IPS-NIHi7 (cell line): Measurements from ENCODE around the gene PHF23.

Experiments
- DNase-seq: peaks from one replicate; pipeline ENCODE4 v3.0.0; 2012; ENCODE audit warnings: mixed read lengths; ENCODE audit errors: extremely low spot score

PHF23 gene

DNA sequence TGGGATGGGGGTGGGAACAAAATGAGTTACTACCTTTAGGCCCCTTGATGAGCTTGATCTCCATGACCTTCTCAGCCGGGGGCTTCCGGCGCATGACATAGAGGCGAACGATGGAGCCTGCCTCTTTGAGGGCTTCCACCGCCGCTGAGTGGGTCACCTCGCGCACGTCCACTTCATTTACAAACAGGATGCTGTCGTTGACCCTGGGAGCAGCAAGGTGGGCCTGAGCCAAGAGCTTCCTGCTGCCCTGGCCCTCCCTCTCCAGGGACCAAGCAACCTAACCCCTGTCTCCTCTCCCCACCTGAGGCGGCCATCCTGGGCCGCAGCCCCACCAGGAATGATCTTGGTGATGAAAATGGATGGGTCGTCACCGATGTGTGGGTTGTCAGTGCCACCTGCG lies 35.9 kb downstream of the PHF23 start:
- DNase-seq: no peak

DNA sequence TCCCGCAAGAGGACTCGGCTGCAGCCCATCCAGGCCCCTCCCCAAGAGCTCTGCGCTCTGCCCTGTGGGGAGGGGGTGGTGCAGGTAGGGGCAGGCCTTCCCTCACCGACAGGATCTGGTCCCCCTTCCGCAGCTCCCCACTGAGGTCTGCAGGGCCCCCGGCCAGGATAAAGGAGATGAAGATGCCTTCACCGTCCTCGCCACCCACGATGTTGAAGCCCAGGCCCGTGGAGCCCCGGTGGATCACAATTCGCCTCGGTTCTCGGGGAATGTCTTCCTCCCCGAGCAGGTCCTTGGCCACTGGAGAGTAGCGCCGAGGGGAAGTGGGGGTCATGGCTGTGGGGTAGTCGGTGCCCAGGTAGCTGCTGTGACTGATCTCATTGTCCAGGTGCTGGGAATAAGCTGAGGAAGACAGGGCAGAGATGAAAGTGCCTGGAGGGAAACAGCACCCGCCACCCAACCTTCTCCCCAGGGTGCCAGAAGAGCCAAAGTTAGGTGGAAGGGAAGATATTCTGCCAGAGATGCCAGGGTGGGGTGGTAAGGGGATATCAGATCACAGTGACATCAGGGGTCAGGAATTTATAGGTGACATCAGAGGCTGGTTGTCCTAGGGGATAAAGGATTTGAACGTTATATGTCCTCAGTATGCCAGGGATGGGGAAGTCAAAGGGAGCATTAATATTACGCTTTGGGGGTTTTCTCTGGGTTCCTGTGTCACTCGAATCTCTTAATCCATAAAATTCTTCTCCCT lies 42.4 kb downstream of the PHF23 start:
- no peak for DNase-seq

DNA sequence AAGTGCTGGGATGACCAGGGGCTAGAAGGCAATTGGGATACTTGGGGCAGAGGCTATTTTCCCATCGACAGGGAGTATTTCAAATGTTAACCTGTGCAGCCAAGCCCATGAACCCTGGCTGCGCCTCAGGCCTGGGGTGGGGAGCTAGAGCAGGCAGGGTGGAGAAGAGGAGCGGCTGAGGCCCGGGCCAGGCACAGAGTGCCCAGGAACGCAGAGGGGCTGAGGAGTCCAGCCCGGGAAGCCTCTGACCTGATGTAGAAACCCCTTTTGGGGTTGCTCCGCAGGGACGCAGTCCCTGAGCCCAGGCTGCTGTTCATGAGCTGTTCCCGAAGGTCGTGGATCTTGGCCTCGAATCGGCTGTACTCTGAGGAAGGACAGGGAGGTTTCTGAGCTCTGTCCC lies 43.3 kb downstream of the PHF23 start:
- DNase-seq: no peak

DNA sequence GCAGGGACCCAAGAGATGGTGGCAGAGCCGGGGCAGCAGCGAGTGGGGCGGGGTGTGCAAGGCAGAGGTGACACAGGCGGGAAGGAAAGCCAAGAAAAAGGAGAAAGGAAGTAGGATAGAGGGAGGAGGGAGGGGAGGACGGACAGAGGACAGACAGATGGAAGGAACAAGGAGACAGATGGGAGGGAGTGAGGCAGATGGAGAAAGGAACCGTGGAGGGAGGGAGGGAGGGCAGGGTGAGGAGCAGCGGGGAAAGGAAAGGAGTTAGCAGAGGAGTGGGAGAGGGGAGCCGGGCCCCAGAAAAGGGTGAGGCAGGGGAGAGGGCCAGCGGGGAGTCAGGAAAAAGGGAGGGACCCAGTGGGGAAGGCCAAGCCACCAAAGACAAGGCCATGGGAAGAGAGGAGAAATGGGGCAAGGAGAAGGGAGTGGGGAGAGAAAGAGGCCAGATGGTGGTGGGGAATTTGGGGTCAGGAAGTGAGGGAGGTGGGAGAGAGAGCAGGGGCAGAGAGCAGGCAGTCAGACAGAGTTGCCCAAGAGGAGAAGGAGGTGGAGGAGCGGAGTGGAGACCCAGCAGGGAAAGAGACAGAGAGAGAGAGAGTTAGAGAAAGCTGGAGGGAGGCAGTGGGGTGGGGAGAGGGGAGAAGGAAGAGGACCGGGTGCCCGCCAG lies 46.9 kb downstream of the PHF23 start:
- no peak for DNase-seq

DNA sequence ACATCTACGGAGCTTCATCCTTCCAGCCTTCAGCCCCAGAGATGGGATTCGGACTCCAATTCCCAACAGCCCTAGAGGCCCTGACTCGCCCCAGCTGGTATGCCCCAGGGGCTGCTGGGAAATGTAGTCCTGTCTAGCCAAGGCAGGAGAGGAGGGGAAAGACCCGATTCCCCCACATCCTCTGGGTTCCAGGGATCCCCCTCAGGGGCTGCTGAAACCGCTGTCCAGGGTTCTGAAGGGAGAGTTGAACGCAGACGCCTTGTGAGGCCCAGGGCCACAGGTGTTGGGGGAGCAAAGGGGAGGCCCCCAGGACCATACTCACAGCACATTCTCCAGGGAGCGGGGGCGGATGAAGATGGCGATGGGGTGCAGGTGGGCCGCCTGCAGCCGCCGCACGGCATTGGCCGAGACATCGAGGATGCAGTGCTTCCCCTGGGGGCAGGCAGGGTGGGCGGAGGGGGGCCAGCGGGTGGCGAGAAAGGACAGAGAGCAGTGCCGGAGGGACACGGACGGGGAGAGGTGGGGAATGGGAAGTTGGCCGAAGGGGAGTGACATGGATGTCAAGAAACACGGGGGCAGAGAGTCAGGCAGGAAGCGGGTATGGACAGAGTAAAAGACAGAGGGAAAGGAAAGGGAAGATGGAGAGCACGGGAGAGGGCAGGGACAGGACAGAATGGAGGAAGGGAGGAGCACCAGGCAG lies 47.5 kb downstream of the PHF23 start:
- DNase-seq: peak; percentile 82

DNA sequence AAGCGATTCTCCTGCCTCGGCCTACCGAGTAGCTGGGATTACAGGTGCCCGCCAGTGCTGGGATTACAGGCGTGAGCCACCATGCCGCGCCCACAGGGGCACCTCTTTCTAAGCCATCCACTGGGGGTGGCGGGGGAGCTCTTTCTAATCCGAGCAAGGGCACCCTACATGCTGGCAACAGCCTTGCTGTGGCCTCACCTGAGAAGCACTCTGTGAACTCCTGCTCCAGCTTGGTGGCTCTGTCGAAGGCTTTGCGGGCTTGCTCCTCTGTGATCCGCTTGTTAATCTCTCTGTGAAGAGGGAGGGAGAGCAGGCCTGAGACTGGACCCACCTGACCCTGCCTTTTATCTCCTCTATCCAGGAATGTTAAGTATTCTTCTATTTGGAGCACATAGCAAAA lies 48.2 kb downstream of the PHF23 start:
- no peak for DNase-seq

DNA sequence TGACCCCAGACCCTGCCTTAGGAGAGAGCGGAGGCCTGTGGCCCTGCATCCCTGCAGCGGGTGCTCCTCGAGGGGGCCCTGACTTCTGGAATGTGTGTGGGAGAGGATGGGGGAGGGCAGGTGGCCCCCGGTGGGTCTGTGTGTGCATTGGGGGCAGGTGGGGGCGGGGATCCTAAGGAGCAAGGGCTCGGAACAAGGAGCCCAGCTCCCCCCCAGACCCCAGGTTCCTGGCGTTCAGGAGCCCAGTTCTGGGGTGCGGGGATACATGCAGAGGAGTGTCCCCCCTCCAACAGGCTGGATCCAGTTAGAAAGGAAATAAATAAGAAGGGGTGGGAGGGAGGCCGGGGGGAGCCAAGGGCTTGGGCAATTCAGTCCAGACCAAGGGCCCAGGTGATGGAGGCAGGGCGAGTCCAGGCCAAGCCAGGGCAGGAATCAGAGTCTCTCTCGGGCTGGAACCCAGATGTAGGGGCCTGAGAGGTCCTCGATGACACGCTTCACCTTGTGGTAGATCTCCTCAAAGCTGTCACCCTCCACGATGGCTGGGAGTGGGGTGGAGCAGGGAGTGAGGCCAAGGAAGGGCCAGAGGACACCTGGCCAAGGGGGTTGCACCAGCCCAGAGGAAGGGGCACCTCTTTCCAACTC lies 48.9 kb downstream of the PHF23 start:
- no peak for DNase-seq

DNA sequence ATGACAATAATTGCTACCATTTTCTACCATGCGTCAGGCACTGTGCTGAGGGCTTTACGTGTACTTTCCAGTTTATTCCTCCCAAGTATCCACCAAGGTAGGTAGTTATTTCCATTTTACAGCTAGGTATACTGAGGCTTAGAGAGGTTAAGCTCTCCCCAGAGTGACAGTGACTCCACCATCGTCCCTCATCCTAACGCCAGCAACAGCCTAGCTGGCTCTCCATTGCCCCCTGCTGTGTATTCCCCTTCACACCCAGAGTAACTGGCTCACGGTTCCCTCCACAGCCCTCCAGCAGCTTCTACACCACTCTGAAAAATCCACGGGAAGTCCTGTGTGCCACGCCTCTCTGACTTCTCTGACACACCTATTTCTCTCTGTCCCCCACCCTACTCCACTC lies 53.0 kb downstream of the PHF23 start:
- DNase-seq: no peak
